ENCODE data around the gene ACSL6.

The ACSL6 gene

DNA sequence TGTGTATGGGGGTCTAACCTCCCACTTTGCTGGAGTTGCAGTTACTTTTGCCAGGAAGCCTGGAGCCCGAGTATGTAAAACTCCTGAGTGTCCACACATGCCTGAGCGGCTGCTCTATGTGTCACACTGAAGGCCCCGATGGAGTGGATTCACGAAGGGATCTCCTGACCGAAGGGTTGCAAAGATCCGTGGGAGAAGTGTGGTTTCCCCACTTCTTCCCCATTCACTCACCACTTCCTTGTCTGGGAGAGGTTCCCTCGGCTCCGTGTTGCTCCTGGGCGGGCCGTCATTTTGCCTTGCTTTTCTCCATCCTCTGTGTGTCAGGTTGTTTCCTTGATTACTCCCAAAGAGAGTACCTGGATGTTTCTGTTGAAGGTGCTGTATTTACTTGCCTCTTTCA, 32.7 kb upstream of the ACSL6 start:
- DNase-seq, result no peak

GRCh38 chr5:132037353-132037752, 25.9 kb upstream of the ACSL6 start:
- no peak for DNase-seq

DNA sequence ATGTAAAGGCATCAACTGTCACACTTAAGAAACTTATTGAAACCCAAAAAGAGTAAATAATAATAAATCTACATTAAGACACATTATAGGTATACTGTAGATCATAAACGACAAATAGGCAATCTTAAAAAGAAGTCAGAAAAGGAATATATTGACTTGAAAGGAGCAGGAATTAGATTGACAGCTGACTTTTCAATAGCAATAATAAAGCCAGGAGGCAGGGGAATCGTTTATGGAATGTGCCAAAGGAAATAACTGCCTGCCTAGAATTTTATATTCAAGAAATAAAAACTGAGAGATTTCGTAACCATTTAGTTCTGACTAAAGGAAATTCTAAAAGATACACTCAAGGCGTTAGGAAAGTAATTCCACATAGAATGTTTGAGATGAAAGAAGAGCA, 21.7 kb upstream of the ACSL6 start:
- no peak for DNase-seq

- no peak for DNase-seq
Observed at GRCh38 chr5:132032196-132032595, 20.7 kb upstream of the ACSL6 start.

DNA sequence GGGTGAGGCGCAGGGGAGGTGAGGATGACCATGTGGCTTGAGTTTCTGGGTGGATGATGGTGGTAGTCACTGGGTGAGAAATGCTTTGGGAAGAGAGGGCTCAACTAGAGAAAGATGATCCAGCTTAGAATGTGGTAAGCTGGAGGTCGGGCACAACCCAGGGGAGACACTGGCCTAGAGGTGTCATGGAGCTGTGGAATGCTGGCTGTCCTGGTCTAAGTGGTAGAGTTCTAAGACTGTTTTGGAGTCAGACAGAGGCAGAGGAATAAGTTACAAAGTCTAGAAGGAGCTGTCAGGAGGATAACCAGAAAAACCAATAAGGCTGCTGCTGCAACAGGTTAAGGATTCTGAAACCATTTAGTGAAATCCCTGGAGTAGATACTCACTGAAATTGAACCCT, 19.2 kb upstream of the ACSL6 start:
- no peak for DNase-seq

- DNase-seq, result no peak
Observed at GRCh38 chr5:132029609-132030330, 18.3 kb upstream of the ACSL6 start.

GRCh38 chr5:132027027-132027426, 15.6 kb upstream of the ACSL6 start:
- no peak for DNase-seq

DNA sequence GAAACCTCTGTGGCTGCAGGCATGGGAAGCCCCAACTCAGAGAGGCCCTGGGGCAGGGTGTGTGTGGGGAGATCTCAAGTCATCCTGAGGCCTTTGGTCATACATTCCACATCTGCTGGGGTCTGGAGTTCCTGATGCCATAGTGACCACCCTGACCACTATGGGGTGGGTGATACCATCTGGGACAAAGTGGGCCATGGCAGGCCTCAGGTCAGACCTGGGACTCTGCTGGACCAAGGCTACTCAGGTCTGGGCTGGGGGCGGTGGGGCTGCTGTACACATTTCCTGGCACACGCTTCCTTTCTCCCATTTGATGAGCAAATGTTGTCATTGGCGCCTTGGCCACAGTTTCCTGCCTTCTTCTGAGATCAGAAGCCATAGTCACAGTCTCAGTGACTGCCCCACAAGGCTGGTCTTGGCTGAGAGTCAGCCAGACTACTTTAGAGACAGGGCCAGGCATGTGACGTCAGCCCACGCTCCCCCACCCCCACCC, 15.1 kb upstream of the ACSL6 start:
- DNase-seq, result peak; percentile 49

DNA sequence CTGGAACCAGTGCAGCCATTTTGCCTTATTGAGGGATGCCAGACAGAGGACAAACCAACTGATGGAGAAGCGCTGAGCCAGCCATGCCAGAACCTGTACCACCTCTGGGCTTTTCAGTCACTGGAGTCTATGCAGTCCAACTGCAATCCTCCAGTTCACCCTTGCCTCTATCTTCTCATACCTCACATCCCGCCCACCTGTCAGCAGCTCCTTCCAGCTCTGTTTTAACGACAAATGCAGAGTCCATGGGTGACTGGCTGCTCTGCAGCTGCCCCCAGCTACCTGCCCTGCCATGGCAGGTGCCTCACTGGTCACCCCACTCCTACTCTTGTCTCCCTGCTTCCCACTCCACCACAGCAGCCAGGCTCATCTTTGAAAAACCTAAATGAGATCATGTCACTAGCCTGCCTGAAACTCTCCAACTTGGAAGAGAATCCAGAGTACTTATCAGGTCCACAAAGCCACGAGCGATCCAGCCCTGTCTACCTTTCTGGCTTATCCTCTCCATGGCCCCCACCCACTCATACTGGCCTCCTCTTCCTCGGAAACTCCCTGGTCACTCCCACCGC, 14.0 kb upstream of the ACSL6 start:
- DNase-seq, result no peak

DNA sequence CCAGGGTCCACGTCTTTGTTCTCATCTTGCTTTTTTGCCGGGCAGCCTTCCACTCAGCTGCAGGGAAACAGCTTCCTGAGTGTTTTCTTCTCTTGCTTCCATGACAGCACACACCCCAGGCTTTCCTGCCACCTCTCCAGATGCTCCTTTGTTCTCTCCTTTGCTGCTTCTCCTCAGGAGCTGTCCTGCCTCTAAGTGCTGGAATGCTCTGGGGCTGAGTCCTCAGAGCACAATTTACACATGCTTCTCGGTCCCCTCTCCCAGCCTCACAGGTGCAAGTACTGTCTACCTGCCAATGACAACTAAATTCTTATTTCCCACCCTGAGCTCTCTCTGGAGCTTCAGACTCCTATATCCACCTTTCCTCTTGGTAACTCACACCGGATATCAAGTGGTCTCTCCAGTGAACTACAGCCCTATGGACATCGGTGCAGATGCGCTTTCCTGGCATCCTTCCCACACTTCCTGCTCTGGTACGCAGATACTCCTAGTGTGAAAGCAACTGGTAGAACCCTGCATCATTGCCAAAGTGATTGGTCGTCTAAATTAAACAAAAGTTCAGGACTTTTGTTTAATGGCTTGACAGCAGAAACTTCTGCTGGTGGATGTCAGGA, 13.4 kb upstream of the ACSL6 start:
- no peak for DNase-seq

DNA sequence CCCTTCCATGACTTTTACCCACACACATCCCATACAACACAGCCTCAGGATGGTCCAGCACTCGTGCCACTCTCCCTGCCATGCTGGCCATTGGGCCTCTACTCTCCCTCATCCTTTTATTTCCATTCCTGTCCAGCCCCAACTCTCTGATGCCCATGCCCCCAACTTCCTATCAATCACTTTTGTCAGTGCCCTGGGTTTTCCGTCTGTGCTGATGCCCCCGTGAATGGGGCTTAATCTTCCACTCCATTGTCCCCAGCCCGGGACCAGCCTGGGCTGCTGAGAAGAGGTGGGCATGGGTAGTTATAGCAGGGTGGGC, 12.6 kb upstream of the ACSL6 start:
- no peak for DNase-seq

- no peak for DNase-seq
Observed at GRCh38 chr5:132023258-132024116, 12.0 kb upstream of the ACSL6 start.

DNA sequence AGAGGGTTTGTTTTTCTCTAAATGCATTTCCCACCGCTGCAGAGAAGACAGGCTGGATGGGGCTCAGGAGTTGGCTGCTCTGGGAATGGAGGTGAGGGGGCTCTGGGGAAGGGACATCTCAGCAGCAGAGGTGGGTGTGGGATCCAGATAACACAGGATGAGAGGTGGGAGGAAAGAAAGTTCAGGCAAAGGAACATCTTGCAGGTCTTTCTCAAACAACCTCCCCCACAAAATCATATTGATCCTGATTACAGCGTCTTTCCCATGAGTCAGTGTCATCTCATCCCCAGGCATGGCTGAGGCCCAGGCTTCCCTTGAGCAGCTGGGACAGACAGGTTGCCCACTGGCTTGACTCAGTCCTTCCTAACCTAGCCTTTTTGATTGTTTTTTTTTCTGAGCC, 11.3 kb upstream of the ACSL6 start:
- DNase-seq, result no peak

DNA sequence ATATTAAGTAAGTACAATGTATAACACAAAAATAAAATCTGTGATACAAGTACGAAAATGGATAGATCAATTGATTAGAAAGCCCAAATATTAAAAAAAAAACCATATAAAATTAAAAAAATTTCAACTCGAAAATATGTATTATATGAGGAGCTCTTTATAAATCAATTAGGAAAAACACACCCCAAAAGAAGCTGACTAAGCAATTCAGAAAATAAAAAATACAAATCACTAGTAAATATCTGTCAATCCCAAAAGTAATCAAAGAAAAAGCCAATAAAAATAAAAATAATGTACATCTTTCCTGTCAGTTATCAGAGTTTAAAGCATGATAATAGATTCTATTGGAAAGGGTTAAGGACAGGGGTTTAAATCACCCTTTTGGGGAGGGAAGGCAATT, 10.2 kb upstream of the ACSL6 start:
- DNase-seq, result no peak

DNA sequence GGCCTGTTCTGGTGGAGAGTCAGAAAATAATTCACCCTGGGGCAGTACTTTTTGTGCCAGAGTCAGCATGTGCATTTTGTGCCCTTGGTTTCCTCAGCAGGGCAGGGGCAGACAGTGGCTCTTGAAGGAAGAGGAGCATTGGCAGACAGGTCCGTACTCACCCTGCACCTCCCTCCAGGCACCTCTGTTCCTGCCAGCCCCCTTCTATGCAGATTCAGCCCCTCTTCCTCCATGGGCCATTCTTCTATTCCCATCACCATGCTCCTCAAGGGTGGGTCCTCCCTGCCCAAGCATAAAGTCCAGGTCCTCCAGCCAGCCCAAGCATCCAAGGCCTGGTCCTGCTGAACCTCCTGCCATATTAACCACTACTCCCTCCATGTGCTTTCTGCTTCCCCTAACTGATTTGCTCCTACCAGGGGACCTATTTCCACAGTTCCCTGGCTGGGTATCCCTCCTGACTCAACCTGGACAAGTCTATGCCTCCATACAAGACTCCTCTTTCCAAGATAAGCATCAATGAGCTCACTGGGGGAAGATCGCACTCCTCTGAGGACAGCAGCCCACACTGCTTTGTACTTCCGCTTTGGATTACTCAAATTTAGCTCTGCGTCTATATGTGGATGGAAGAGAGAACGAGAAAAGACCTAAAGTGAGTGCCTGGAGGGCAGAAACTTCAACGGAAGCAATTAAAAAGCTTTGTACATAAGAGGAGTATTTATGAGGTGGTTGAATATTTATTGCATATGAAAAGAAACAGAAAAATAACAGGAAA, 9.3 kb upstream of the ACSL6 start:
- DNase-seq, result no peak

GRCh38 chr5:132019857-132020555, 8.5 kb upstream of the ACSL6 start:
- DNase-seq, result peak; percentile 65

- DNase-seq, result no peak
Observed at GRCh38 chr5:132019337-132019736, 7.9 kb upstream of the ACSL6 start.

DNA sequence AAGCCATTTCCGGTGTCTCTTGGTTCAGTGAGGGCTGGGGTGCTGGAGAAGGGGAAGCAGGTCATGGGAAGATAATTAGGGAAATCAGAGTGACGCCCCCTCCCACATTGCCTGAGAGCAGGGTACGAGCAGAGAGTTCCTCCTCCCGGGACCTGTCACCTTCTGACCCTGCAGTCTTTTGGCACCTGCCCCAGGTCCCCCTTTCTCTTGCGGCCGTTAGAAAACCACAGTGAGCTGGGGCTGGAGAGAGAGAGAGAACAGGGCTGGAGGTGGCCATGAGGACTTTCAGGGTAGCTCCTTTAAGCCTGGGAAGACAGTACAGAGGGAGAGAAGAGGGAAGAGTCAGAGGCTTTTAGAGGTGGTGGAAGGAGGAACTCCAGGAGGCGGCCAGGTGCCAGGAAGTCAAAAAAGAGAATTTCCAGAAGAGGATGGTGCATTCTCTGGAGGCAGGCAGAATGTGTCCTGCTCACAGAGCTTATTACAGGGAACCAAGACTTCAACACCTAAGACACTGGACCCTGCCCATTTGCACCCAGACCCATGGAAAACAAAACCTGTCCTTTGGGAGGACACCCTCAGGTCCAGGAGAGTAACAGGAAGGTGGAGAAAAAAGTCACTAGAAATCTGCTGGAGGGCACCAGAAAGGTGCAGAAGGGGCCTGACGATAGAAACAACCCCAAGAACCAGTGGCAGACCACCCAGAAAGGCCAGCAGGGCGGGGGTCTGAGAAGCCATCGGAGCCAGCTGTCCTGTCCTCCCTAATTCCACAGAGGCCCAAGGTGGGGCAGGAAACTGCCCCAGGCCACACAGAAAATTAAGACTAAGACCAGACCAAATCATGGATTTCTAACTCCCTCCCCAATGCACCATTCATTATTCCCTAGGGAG, 6.5 kb upstream of the ACSL6 start:
- no peak for DNase-seq

DNA sequence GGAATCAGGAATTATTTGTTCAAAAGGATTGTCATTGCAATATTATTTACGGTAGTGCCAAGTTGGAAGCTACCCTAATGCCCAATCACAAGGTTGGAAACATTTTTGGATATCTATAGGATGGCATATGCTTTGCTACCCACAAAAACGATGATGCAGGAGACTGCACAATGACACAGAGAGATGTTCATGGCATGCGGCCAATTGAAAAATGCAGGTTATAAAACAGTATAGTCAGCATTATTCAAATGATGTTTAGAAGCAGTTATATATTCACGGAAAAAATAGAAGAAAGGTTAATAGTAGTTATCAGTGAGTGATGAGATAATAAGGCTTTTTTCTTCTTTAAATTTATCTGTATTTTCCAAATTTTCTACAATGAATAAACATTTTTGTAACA, 5.9 kb upstream of the ACSL6 start:
- peak; percentile 29 for DNase-seq

- no peak for DNase-seq
Observed at GRCh38 chr5:132016721-132017250, 5.3 kb upstream of the ACSL6 start.

GRCh38 chr5:132013711-132014110, 2.3 kb upstream of the ACSL6 start:
- DNase-seq, result no peak
